Naive thymus-derived CD4-positive, alpha-beta T cell (primary cell): ENCODE measurements around the gene ACER3. TPM values are rescaled to one million over a fixed set of nuclear protein-coding genes. Genes with fewer than 3 reads are reported as not detected.
"Not testable (repeated sequence)": the region's sequence is repeated elsewhere in the genome, so short reads cannot be mapped to it uniquely, and the experiment has no call there.

Source experiments
- ATAC-seq: fragments of 150-1000 bp; cut with Tn5 transposase; 2 replicates; pipeline ENCODE4 v1.10.0; 2021; ENCODE audit warnings: mild to moderate bottlenecking, moderate library complexity
- CTCF ChIA-PET: fragments of 350-600 bp; sonication (Branson Sonifier 250); formaldehyde crosslinking; loops from one replicate; lab custom pipeline; 2021; ENCODE audit warnings: antibody characterized with exemption; lab: Charles Lee
- POLR2A ChIA-PET: fragments of 350-600 bp; sonication (Branson Sonifier 250); formaldehyde crosslinking; loops from one replicate; lab custom pipeline; 2021; ENCODE audit warnings: antibody characterized with exemption, inconsistent platforms; lab: Charles Lee
- DNase-seq, 9 donors: peaks; one replicate each; pipeline versions ENCODE4 v3.0.0 to v3.0.0-alpha.2; 2020 to 2022; ENCODE audit warnings: mixed read lengths in 1 of 9
- H3K27ac ChIP-seq: one replicate; pipeline ENCODE4 v1.7.0; 2013; ENCODE audit warnings: mild to moderate bottlenecking, low read depth, low read length, moderate library complexity
- H3K27me3 ChIP-seq, 2 donors: one replicate each; pipeline ENCODE4 v1.7.0; 2013; ENCODE audit warnings: low read length in 2 of 2, mild to moderate bottlenecking in 2 of 2, moderate library complexity in 2 of 2; ENCODE audit not compliant: control insufficient read depth in 2 of 2, insufficient read depth in 2 of 2
- H3K36me3 ChIP-seq, 3 experiments: 1 replicate in 2 of 3; 2 replicates in 1 of 3; pipeline ENCODE4 v1.7.0; 2013; ENCODE audit warnings: low read length in 3 of 3, mild to moderate bottlenecking in 3 of 3, moderate library complexity in 1 of 3; ENCODE audit not compliant: insufficient read depth in 3 of 3, control insufficient read depth in 2 of 3
- H3K4me1 ChIP-seq, 2 donors: one replicate each; pipeline ENCODE4 v1.7.0; 2013; ENCODE audit warnings: low read length in 2 of 2, mild to moderate bottlenecking in 2 of 2, moderate library complexity in 1 of 2; ENCODE audit not compliant: control insufficient read depth in 2 of 2, insufficient read depth in 2 of 2
- H3K4me3 ChIP-seq: 2 replicates; pipeline ENCODE4 v1.7.0; 2013; ENCODE audit warnings: mild to moderate bottlenecking, low read length
- H3K9me3 ChIP-seq, 3 experiments: 1 replicate in 2 of 3; 2 replicates in 1 of 3; pipeline ENCODE4 v1.7.0; 2013; ENCODE audit warnings: low read length in 3 of 3; ENCODE audit not compliant: control insufficient read depth in 2 of 3
- H3K27ac Mint-ChIP-seq, 9 donors: one replicate each; pipeline ENCODE4 v1.8.0; 2020 to 2022; ENCODE audit warnings: mixed read lengths in 9 of 9, mild to moderate bottlenecking in 8 of 9, moderate library complexity in 5 of 9, inconsistent platforms in 2 of 9
- H3K27me3 Mint-ChIP-seq, 5 donors: one replicate each; pipeline ENCODE4 v1.8.0; 2021 to 2022; ENCODE audit warnings: mixed read lengths in 5 of 5, mild to moderate bottlenecking in 1 of 5
- H3K36me3 Mint-ChIP-seq, 5 donors: one replicate each; pipeline ENCODE4 v1.8.0; 2020 to 2022; ENCODE audit warnings: mixed read lengths in 5 of 5, mild to moderate bottlenecking in 3 of 5, inconsistent platforms in 1 of 5
- H3K4me1 Mint-ChIP-seq, 7 donors: one replicate each; pipeline ENCODE4 v1.8.0; 2020 to 2022; ENCODE audit warnings: mixed read lengths in 7 of 7, mild to moderate bottlenecking in 3 of 7, inconsistent platforms in 1 of 7
- H3K4me3 Mint-ChIP-seq, 10 donors: one replicate each; pipeline ENCODE4 v1.8.0; 2020 to 2022; ENCODE audit warnings: mild to moderate bottlenecking in 10 of 10, mixed read lengths in 10 of 10, moderate library complexity in 6 of 10, inconsistent platforms in 2 of 10
- H3K9me3 Mint-ChIP-seq, 11 donors: one replicate each; pipeline ENCODE4 v1.8.0; 2020 to 2022; ENCODE audit warnings: mixed read lengths in 11 of 11, mild to moderate bottlenecking in 4 of 11, inconsistent platforms in 1 of 11, moderate library complexity in 1 of 11
- intact Hi-C, 2 donors: fragments of 100-400 bp; cut with micrococcal nuclease; formaldehyde crosslinking; loops; one replicate each; pipeline ENCODE4 v1.15.1; 2023
- polyA plus RNA-seq, 2 donors: library from polyadenylated mRNA; unstranded; fragments of 300-500 nt; fragmentation: Illumina TruSeq; gene quantifications; one replicate each; pipeline ENCODE4 v1.2.3, GENCODE V29; 2021
- total RNA-seq, 6 experiments: library from RNA in 5 of 6; stranded (reverse) in 5 of 6; gene quantifications; 1 replicate in 5 of 6; 2 replicates in 1 of 6; pipeline ENCODE4 v1.2.3 and lab custom pipeline; 2021 to 2026

ACER3 gene
- total and polyA plus RNA-seq, 7 experiments from 2014 or later = 4.7 to 15.2 (median 9.0) TPM

DNA sequence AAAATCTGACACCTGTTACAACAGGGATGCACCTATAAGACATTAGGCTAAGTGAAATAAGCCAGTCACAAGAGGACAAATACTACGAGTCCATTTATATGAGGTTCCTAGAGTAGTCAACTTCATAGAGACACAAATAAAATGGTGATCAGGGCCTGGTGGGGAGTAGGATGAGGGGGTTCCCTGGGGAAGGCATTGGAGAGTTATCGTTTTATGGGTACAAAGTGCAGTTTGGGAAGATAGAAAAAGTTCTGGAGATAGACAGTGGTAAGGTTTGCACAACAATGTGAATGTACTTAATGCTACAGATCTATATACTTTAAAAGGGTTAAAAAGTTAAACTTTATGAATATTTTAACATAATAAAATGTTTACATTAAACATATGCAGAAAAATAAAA, 142.1 kb downstream of the ACER3 start:
- CTCF ChIA-PET = no interaction called here
- no peak for DNase-seq
- Histone ChIP-seq H3K9me3 (no peaks in the 10 kb centered on the region), H3K27me3 (no peaks in the 10 kb centered on the region), H3K4me1 (peaks cover 0 to 3% of the 10 kb centered on the region in 2 donors), H3K36me3 (no peaks in the 10 kb centered on the region), H3K27ac (no peak overlapping the region), H3K4me3 (no peak overlapping the region)
- intact Hi-C loops = no loop called here
- Mint-ChIP-seq H3K4me1 (peaks cover 0 to under 1% (median 0%) of the 10 kb centered on the region in 7 donors), H3K4me3 (no peak overlapping the region), H3K27me3 (no peaks in the 10 kb centered on the region), H3K36me3 (peaks cover 0 to 36% (median 9%) of the 10 kb centered on the region in 5 donors), H3K9me3 (peaks cover 0 to 2% (median 0%) of the 10 kb centered on the region in 11 donors), H3K27ac (no peak overlapping the region)
- no peak for ATAC-seq
- POLR2A ChIA-PET = no interaction called here

DNA sequence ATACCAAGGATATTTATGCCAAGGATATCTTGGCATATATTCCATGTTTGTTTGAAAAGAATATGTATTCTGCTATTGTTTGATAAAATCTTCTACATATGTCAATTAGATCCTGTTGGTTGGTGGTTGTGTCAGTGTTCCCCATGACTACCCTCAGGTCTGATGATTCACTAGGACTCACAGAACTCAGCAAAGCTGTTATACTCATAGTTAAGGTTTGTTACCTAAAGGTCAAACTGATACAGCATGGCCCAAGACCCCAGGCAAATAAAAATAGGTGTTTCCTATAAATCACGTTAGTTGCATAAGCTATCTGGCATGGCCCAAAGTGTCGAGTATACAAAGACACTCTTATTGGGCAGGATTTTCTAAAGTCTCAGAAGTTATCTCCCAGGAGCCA, 143.2 kb downstream of the ACER3 start:
- CTCF ChIA-PET = no interaction called here
- H3K27me3 Mint-ChIP-seq = no peaks in the 10 kb centered on the region
- peaks cover 0 to 2% (median 0%) of the 10 kb centered on the region in 11 donors for H3K9me3 Mint-ChIP-seq
- POLR2A ChIA-PET = no interaction called here
- no peak overlapping the region for H3K27ac Mint-ChIP-seq
- no peak overlapping the region for H3K4me3 Mint-ChIP-seq
- peaks cover 0 to 44% (median 11%) of the 10 kb centered on the region in 5 donors for H3K36me3 Mint-ChIP-seq
- Histone ChIP-seq H3K36me3 (no peaks in the 10 kb centered on the region), H3K4me1 (no peaks in the 10 kb centered on the region), H3K4me3 (no peak overlapping the region), H3K27me3 (no peaks in the 10 kb centered on the region), H3K27ac (no peak overlapping the region), H3K9me3 (no peaks in the 10 kb centered on the region)
- intact Hi-C loops = no loop called here
- ATAC-seq (no peak), DNase-seq (no peak)
- no peaks in the 10 kb centered on the region for H3K4me1 Mint-ChIP-seq

DNA sequence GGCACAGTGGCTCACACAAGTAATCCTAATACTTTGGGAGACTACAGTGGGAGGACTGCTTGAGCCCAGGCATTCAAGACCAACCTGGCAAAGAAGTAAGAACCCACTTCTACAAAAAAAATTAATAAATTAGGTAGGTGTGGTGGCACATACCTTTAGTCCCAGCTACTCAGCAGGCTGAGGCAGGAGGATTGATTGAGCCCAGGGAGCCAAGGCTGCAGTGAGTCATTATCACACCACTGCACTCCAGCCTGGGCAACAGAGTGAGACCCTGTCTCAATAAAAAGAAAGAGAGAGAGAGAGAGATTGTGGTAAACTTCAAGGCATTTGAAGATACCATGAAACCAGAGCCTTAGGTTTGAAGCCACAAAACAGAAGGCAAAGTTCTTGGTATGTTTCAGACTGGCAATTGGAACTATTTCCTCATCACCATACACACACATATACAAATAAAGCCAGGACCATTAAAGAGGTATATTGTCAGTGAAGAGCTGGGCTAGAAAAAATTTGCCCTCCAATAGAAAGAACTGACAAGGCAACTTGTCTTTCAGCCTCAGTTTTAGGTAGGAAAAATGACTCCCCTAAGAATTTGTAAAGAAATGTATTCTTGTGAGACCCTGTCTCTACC, 148.9 kb downstream of the ACER3 start:
- peaks cover 0 to 40% (median 16%) of the 10 kb centered on the region in 5 donors for H3K36me3 Mint-ChIP-seq
- Histone ChIP-seq H3K4me3 (no peak overlapping the region), H3K27ac (no peak overlapping the region), H3K4me1 (no peaks in the 10 kb centered on the region), H3K9me3 (no peaks in the 10 kb centered on the region), H3K27me3 (no peaks in the 10 kb centered on the region), H3K36me3 (no peaks in the 10 kb centered on the region)
- intact Hi-C loops = no loop called here
- no peak overlapping the region for H3K27ac Mint-ChIP-seq
- peaks cover 0 to 2% (median 0%) of the 10 kb centered on the region in 11 donors for H3K9me3 Mint-ChIP-seq
- ChIA-PET CTCF (no interaction called here), POLR2A (no interaction called here)
- no peaks in the 10 kb centered on the region for H3K4me1 Mint-ChIP-seq
- no peak overlapping the region for H3K4me3 Mint-ChIP-seq
- no peak for ATAC-seq
- no peaks in the 10 kb centered on the region for H3K27me3 Mint-ChIP-seq
- DNase-seq = no peak

DNA sequence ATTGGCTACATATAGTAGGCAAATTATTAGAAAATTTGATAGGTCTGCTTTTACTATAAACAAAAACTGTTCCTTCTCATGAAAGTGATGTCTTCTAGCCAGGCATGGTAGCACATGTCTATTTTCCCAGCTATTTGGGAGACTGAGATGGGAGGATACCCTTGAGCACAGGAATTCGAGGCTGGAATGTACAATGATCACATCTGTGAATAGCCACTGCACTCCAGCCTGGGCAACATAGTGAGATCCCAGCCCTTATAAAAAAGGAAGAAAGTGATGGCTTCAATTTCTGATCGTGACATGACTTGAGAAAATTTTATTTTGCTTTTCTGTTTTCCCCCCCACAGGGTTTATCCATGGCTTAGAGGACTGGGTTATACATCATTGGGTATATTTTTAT, 154.0 kb downstream of the ACER3 start:
- CTCF ChIA-PET = no interaction called here

DNA sequence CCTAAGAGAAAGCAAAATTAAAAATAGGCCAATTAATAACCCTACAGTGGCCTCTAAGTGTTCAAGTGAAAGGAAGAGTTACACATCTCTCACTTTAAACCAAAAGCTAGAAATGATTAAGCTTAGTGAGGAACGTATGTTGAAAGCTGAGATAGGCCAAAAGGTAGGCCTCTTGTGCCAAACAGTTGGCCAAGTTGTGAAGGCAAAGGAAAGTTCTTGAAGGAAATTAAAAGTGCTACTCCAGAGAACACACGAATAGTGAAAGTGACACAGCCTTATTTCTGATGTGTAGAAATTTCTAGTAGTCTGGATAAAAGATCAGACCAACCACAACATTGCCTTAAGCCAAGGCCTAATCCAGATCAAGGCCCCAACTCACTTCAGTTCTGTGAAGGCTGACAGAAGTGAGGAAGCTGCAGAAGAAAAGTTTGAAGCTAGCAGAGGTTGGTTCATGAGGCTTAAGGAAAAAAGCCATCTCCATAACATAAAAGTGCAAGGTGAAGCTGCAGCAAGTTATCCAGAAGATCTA, 157.7 kb downstream of the ACER3 start:
- H3K27ac Mint-ChIP-seq = peak overlapping the region in 4 of 9 donors; percentile 9 to 67 (median 20)

More for the DNA sequence above, 154.0 kb downstream of the ACER3 start:
- POLR2A ChIA-PET = no interaction called here
- H3K36me3 Mint-ChIP-seq = peaks cover 0 to 17% (median 6%) of the 10 kb centered on the region in 5 donors
- Histone ChIP-seq H3K4me1 (no peaks in the 10 kb centered on the region), H3K27ac (no peak overlapping the region), H3K36me3 (no peaks in the 10 kb centered on the region), H3K9me3 (no peaks in the 10 kb centered on the region), H3K27me3 (no peaks in the 10 kb centered on the region), H3K4me3 (no peak overlapping the region)
- no peaks in the 10 kb centered on the region for H3K9me3 Mint-ChIP-seq
- no peak overlapping the region for H3K27ac Mint-ChIP-seq
- peaks cover 0 to 5% (median 2%) of the 10 kb centered on the region in 7 donors for H3K4me1 Mint-ChIP-seq
- ATAC-seq (no peak), DNase-seq (no peak)
- no peaks in the 10 kb centered on the region for H3K27me3 Mint-ChIP-seq
- intact Hi-C loops = no loop called here
- no peak overlapping the region for H3K4me3 Mint-ChIP-seq

DNA sequence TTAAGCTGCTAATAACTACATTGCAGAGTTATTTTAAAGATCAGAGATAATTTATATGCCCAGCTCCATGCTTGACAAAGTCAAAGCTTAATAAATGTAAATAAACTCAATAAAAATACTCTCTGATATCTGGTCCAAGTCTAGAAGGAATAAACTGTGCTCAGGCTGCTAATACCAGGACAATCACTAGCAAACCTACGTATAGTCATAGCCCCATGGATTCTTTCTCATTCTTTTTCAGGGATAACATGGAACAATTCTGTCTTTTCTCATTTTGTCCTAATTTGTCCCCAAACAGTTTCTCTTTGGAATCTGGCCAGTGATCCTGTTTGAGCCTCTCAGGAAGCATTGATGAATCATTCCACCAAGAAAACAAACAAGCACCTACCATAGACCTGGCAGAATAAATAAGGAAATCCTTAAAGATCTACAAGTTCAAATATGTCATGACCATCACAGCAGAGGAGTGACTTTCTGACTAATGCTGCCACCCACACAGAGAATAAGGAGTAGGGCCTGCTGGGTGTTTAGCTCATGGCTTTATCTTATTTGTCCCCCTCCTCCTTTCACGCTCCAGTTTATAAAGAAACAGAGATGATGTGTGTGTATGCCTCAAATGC, 159.4 kb downstream of the ACER3 start:
- Mint-ChIP-seq H3K4me3 (no peak overlapping the region), H3K36me3 (peaks cover 0 to 17% (median 6%) of the 10 kb centered on the region in 5 donors), H3K4me1 (peaks cover 0 to 5% (median 2%) of the 10 kb centered on the region in 7 donors), H3K27me3 (no peaks in the 10 kb centered on the region), H3K9me3 (no peaks in the 10 kb centered on the region), H3K27ac (no peak overlapping the region)
- CTCF ChIA-PET = interaction anchor here (0.6 kb wide), 1 partner anchor 1033 kb away, joined by 3 read pairs; no protein-coding TSS in a partner anchor
- Histone ChIP-seq H3K27me3 (no peaks in the 10 kb centered on the region), H3K9me3 (no peaks in the 10 kb centered on the region), H3K27ac (no peak overlapping the region), H3K36me3 (no peaks in the 10 kb centered on the region), H3K4me3 (no peak overlapping the region), H3K4me1 (no peaks in the 10 kb centered on the region)
- ATAC-seq (no peak), DNase-seq (no peak)
- intact Hi-C loops = no loop called here
- POLR2A ChIA-PET = no interaction called here

More for the DNA sequence above, 157.7 kb downstream of the ACER3 start:
- H3K27me3 ChIP-seq, H3K4me1 Mint-ChIP-seq, H3K4me3 Mint-ChIP-seq, H3K4me1 ChIP-seq, ATAC-seq, intact Hi-C loops, H3K27me3 Mint-ChIP-seq, H3K9me3 ChIP-seq, H3K27ac ChIP-seq, H3K9me3 Mint-ChIP-seq, POLR2A ChIA-PET, H3K36me3 ChIP-seq, H3K4me3 ChIP-seq, DNase-seq, CTCF ChIA-PET: not testable (repeated sequence)
- peaks cover 0 to 17% (median 6%) of the 10 kb centered on the region in 5 donors for H3K36me3 Mint-ChIP-seq
